ENCODE data around the gene UBIAD1.

The UBIAD1 gene

GRCh38 chr1:11314959-11315358 lies 42.0 kb downstream of the UBIAD1 start:
- no peak for DNase-seq

- DNase-seq = no peak
Measured at GRCh38 chr1:11316701-11317100, 43.7 kb downstream of the UBIAD1 start.

GRCh38 chr1:11318982-11319381 lies 46.0 kb downstream of the UBIAD1 start:
- DNase-seq = no peak

- DNase-seq = peak; percentile 37
Measured at GRCh38 chr1:11320153-11320936, 47.3 kb downstream of the UBIAD1 start.

- no peak for DNase-seq
Measured at GRCh38 chr1:11321656-11322491, 48.9 kb downstream of the UBIAD1 start.

- no peak for DNase-seq
Measured at GRCh38 chr1:11324567-11325165, 51.7 kb downstream of the UBIAD1 start.

- DNase-seq = no peak
Measured at GRCh38 chr1:11326070-11326469, 53.1 kb downstream of the UBIAD1 start.

GRCh38 chr1:11328444-11328843 lies 55.4 kb downstream of the UBIAD1 start:
- DNase-seq = no peak

- DNase-seq = no peak
Measured at GRCh38 chr1:11330411-11330810, 57.4 kb downstream of the UBIAD1 start.

- DNase-seq = no peak
Measured at GRCh38 chr1:11331036-11331944, 58.3 kb downstream of the UBIAD1 start.

- DNase-seq = no peak
Measured at GRCh38 chr1:11331945-11332546, 59.0 kb downstream of the UBIAD1 start.

GRCh38 chr1:11333631-11334030 lies 60.6 kb downstream of the UBIAD1 start:
- DNase-seq = no peak

- no peak for DNase-seq
Measured at GRCh38 chr1:11334261-11334804, 61.3 kb downstream of the UBIAD1 start.

- no peak for DNase-seq
Measured at GRCh38 chr1:11334821-11335220, 61.8 kb downstream of the UBIAD1 start.

GRCh38 chr1:11335417-11336056 lies 62.5 kb downstream of the UBIAD1 start:
- DNase-seq = peak; percentile 37

- peak; percentile 68 for DNase-seq
Measured at GRCh38 chr1:11337580-11338073, 64.6 kb downstream of the UBIAD1 start.
